H9 (cell line): ENCODE measurements around the gene ERC1. TPM values are rescaled to one million over a fixed set of nuclear protein-coding genes. Genes with fewer than 3 reads are reported as not detected.

ENCODE experiments used
- DNase-seq: peaks from one replicate; pipeline ENCODE4 v3.0.0-alpha.2; 2017
- H2AFZ ChIP-seq: one replicate; pipeline ENCODE4 v1.6.1; 2013; ENCODE audit warnings: mild to moderate bottlenecking, low read length, control low read depth, moderate library complexity
- H2AK5ac ChIP-seq: 2 replicates; pipeline ENCODE4 v1.6.1; 2013; ENCODE audit warnings: low read length, control low read depth, mixed read lengths; ENCODE audit not compliant: insufficient read length
- H2BK120ac ChIP-seq: one replicate; pipeline ENCODE4 v1.6.1; 2013; ENCODE audit warnings: low read depth, mild to moderate bottlenecking, low read length, control low read depth, inconsistent platforms; ENCODE audit not compliant: poor library complexity, severe bottlenecking
- H2BK12ac ChIP-seq: 2 replicates; pipeline ENCODE4 v1.6.1; 2013; ENCODE audit warnings: low read length, control low read depth, mixed read lengths, low read depth; ENCODE audit not compliant: insufficient read length
- H2BK15ac ChIP-seq: 2 replicates; pipeline ENCODE4 v1.6.1; 2013; ENCODE audit warnings: low read depth, low read length, control low read depth
- H2BK20ac ChIP-seq: one replicate; pipeline ENCODE4 v1.6.1; 2013; ENCODE audit warnings: low read depth, mild to moderate bottlenecking, low read length, control low read depth, inconsistent platforms; ENCODE audit not compliant: poor library complexity, severe bottlenecking
- H2BK5ac ChIP-seq: 2 replicates; pipeline ENCODE4 v1.6.1; 2013; ENCODE audit warnings: low read length, control low read depth, mixed read lengths; ENCODE audit not compliant: insufficient read length
- H3K14ac ChIP-seq: 2 replicates; pipeline ENCODE4 v1.6.1; 2013; ENCODE audit warnings: low read length, control low read depth; ENCODE audit not compliant: insufficient read depth
- H3K18ac ChIP-seq: 2 replicates; pipeline ENCODE4 v1.6.1; 2013; ENCODE audit warnings: low read depth, mild to moderate bottlenecking, mixed read lengths, low read length, control low read depth; ENCODE audit not compliant: insufficient read length
- H3K23ac ChIP-seq: 2 replicates; pipeline ENCODE4 v1.6.1; 2013; ENCODE audit warnings: low read length, control low read depth, mixed read lengths, low read depth; ENCODE audit not compliant: insufficient read length
- H3K23me2 ChIP-seq: 2 replicates; pipeline ENCODE4 v1.6.1; 2013; ENCODE audit warnings: low read depth, mild to moderate bottlenecking, mixed read lengths, low read length, control low read depth; ENCODE audit not compliant: insufficient read length, poor library complexity, severe bottlenecking
- H3K27ac ChIP-seq: 2 replicates; pipeline ENCODE4 v1.5.1; 2013; ENCODE audit warnings: low read length, control low read depth, mixed read lengths, low read depth; ENCODE audit not compliant: insufficient read length
- H3K27me3 ChIP-seq: 2 replicates; pipeline ENCODE4 v1.6.1; 2013; ENCODE audit warnings: low read length, control low read depth, inconsistent platforms; ENCODE audit not compliant: insufficient read depth
- H3K4ac ChIP-seq: 2 replicates; pipeline ENCODE4 v1.6.1; 2013; ENCODE audit warnings: low read depth, mild to moderate bottlenecking, control low read depth, inconsistent platforms, low read length, moderate library complexity
- H3K4me1 ChIP-seq: 2 replicates; pipeline ENCODE4 v1.6.1; 2013; ENCODE audit warnings: low read length, control low read depth, inconsistent platforms; ENCODE audit not compliant: insufficient read depth
- H3K4me2 ChIP-seq: 2 replicates; pipeline ENCODE4 v1.6.1; 2013; ENCODE audit warnings: low read length, control low read depth, mixed read lengths; ENCODE audit not compliant: insufficient read length, insufficient read depth
- H3K56ac ChIP-seq: 2 replicates; pipeline ENCODE4 v1.6.1; 2013; ENCODE audit warnings: low read depth, mild to moderate bottlenecking, mixed read lengths, low read length, control low read depth; ENCODE audit not compliant: insufficient read length
- H3K79me1 ChIP-seq: 2 replicates; pipeline ENCODE4 v1.6.1; 2013; ENCODE audit warnings: low read depth, mild to moderate bottlenecking, moderate library complexity, low read length, control low read depth, inconsistent platforms; ENCODE audit not compliant: insufficient read depth, poor library complexity, severe bottlenecking
- H3K79me2 ChIP-seq: 2 replicates; pipeline ENCODE4 v1.6.1; 2013; ENCODE audit warnings: low read length, control low read depth, inconsistent platforms; ENCODE audit not compliant: insufficient read depth
- H3K9ac ChIP-seq: 2 replicates; pipeline ENCODE4 v1.6.1; 2013; ENCODE audit warnings: low read length, control low read depth, mixed read lengths; ENCODE audit not compliant: insufficient read length; ENCODE audit errors: extremely low read depth
- H3K9me3 ChIP-seq: one replicate; pipeline ENCODE4 v1.6.1; 2013; ENCODE audit warnings: low read depth, low read length, inconsistent platforms; ENCODE audit not compliant: control insufficient read depth
- H3T11ph ChIP-seq: one replicate; pipeline ENCODE4 v1.6.1; 2013; ENCODE audit warnings: mild to moderate bottlenecking, low read length, control low read depth, inconsistent platforms
- H4K20me1 ChIP-seq: one replicate; pipeline ENCODE4 v1.6.1; 2013; ENCODE audit not compliant: control insufficient read depth, insufficient read length, insufficient read depth
- H4K5ac ChIP-seq: 2 replicates; pipeline ENCODE4 v1.6.1; 2013; ENCODE audit warnings: low read depth, mild to moderate bottlenecking, mixed read lengths, low read length, control low read depth; ENCODE audit not compliant: insufficient read length
- H4K8ac ChIP-seq: replicated peaks from 2 replicates; pipeline ENCODE4 v1.6.1; 2013; ENCODE audit warnings: low read length, control low read depth, mixed read lengths, low read depth; ENCODE audit not compliant: insufficient read length
- H4K91ac ChIP-seq: 2 replicates; pipeline ENCODE4 v1.6.1; 2013; ENCODE audit warnings: low read depth, mild to moderate bottlenecking, moderate library complexity, mixed read lengths, low read length, control low read depth; ENCODE audit not compliant: insufficient read length
- H3K27ac Mint-ChIP-seq, 3 experiments: 2 replicates in 2 of 3; 3 replicates in 1 of 3; pipeline ENCODE4 v1.8.0; 2020 to 2021; ENCODE audit warnings: mixed read lengths in 3 of 3, mild to moderate bottlenecking in 1 of 3, moderate library complexity in 1 of 3
- H3K27me3 Mint-ChIP-seq: 2 replicates; pipeline ENCODE4 v1.8.0; 2021; ENCODE audit warnings: low read depth, mild to moderate bottlenecking, moderate library complexity, mixed read lengths
- H3K36me3 Mint-ChIP-seq, 3 experiments: 2 replicates in 2 of 3; 3 replicates in 1 of 3; pipeline ENCODE4 v1.8.0; 2020 to 2021; ENCODE audit warnings: low read depth in 3 of 3, mixed read lengths in 3 of 3; ENCODE audit not compliant: insufficient read depth in 1 of 3
- H3K4me1 Mint-ChIP-seq, 2 experiments: 2 replicates each; pipeline ENCODE4 v1.8.0; 2020; ENCODE audit warnings: mixed read lengths in 2 of 2
- H3K4me3 Mint-ChIP-seq, 2 experiments: 2 replicates in 1 of 2; 3 replicates in 1 of 2; pipeline ENCODE4 v1.8.0; 2020 to 2021; ENCODE audit warnings: mild to moderate bottlenecking in 2 of 2, mixed read lengths in 2 of 2, moderate library complexity in 1 of 2
- H3K9me3 Mint-ChIP-seq, 2 experiments: 2 replicates in 1 of 2; 3 replicates in 1 of 2; pipeline ENCODE4 v1.8.0; 2020; ENCODE audit warnings: mild to moderate bottlenecking in 2 of 2, mixed read lengths in 2 of 2, moderate library complexity in 1 of 2
- CTCF ChIP-seq: fragments of 200-600 bp; sonication (generic); conservative IDR thresholded peaks from 3 replicates; pipeline ENCODE4 v1.8.0; 2021; ENCODE audit warnings: antibody characterized with exemption, mild to moderate bottlenecking
- WGBS: extraction: QIAGEN DNeasy Blood & Tissue Kit; methylation state at CpG from one replicate; pipeline ENCODE4 v1.1.7; 2013; ENCODE audit warnings: missing lambda C conversion rate, low lambda C conversion rate, mixed read lengths; ENCODE audit not compliant: insufficient read length; ENCODE audit errors: extremely low coverage; 5-methylcytosine and 5-hydroxymethylcytosine counted together
- total RNA-seq: library from RNA; stranded (reverse); gene quantifications from 2 replicates; pipeline ENCODE4 v1.2.1, GENCODE V29; 2021

Gene ERC1
- total RNA-seq, 1 experiment from 2014 or later: 51.2 TPM

- Histone ChIP-seq H3K23me2 (no peaks in the 10 kb centered on the region), H3K27me3 (no peaks in the 10 kb centered on the region), H3K9me3 (no peaks in the 10 kb centered on the region), H2BK15ac (no peak overlapping the region), H2BK12ac (no peak overlapping the region), H3K23ac (no peak overlapping the region), H3K9ac (no peak overlapping the region), H4K5ac (no peak overlapping the region), H4K8ac (no peak overlapping the region), H3K56ac (no peak overlapping the region), H3K18ac (no peak overlapping the region), H3K4me2 (no peak overlapping the region), H3K79me2 (peaks cover 3% of the 10 kb centered on the region; the same call in 1 of the 2 replicates), H2BK20ac (no peak overlapping the region), H4K91ac (no peak overlapping the region), H4K20me1 (no peaks in the 10 kb centered on the region), H3K4me1 (no peaks in the 10 kb centered on the region; the same call in 1 of the 2 replicates), H3K79me1 (peaks cover under 1% of the 10 kb centered on the region), H2AFZ (no peak overlapping the region), H2AK5ac (no peak overlapping the region), H3K14ac (no peak overlapping the region), H2BK5ac (no peak overlapping the region), H3K27ac (no peak overlapping the region), H3K4ac (no peak overlapping the region), H2BK120ac (no peak overlapping the region), H3T11ph (no peak overlapping the region)
- H3K27me3 Mint-ChIP-seq: no peaks in the 10 kb centered on the region
- no peak for DNase-seq
- H3K27ac Mint-ChIP-seq: peak overlapping the region in 1 of 3 experiments; percentile 92; a peak in 2 of 7 replicates
- WGBS: no CpG with 5 or more reads among the region's 7 CpGs
- TF ChIP-seq CTCF: no peak
- peaks cover 12 to 49% (median 34%) of the 10 kb centered on the region in 3 experiments; a peak in 6 of 7 replicates for H3K36me3 Mint-ChIP-seq
- H3K9me3 Mint-ChIP-seq: peaks cover 0 to 6% of the 10 kb centered on the region in 2 experiments; a peak in 1 of 5 replicates
- H3K4me3 Mint-ChIP-seq: no peak overlapping the region
- peaks cover 3 to 10% of the 10 kb centered on the region in 2 experiments; a peak in 3 of 4 replicates for H3K4me1 Mint-ChIP-seq
Measured at GRCh38 chr12:944211-944610, 46.8 kb upstream of the ERC1 start.
